Renal cortex interstitium (tissue), 15 donors: ENCODE data around the gene DEFB108B. TPM values are rescaled to one million over a fixed set of nuclear protein-coding genes. Genes with fewer than 3 reads are reported as not detected.
"Not testable (repeated sequence)": the region's sequence is repeated elsewhere in the genome, so short reads cannot be mapped to it uniquely, and the experiment has no call there.

Experiments used
- DNase-seq, 11 donors: peaks; one replicate each; pipeline ENCODE4 v3.0.0-alpha.2; 2013; ENCODE audit warnings: low read depth in 9 of 11, low spot score in 4 of 11; ENCODE audit errors: extremely low read depth in 1 of 11
- long read RNA-seq, 16 experiments: transcript quantifications; one replicate each; lab custom pipeline, GENCODE V29; 2026
- polyA plus RNA-seq, 3 donors: library from polyadenylated mRNA; unstranded; fragments of 120-200 nt; gene quantifications; one replicate each; pipeline ENCODE4 v1.2.1, GENCODE V29; 2013; ENCODE audit not compliant: insufficient read length in 3 of 3

The DEFB108B gene, protein sequence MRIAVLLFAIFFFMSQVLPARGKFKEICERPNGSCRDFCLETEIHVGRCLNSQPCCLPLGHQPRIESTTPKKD
- not detected for polyA plus RNA-seq
- long read RNA-seq, donor 1: 0 reads
- long read RNA-seq, donor 2: 0 reads
- long read RNA-seq, donor 3: 0 reads
- long read RNA-seq, donor 4: 0 reads
- long read RNA-seq, donor 5: 0 reads
- long read RNA-seq, donor 6: 0 reads
- long read RNA-seq, donor 7: 0 reads
- long read RNA-seq, donor 8: 0 reads
- long read RNA-seq, donor 9: 0 reads
- long read RNA-seq, donor 10: 0 reads
- long read RNA-seq, donor 11: 0 reads
- long read RNA-seq, donor 12: 0 reads
- long read RNA-seq, donor 13: 0 reads
- long read RNA-seq, donor 14: 0 reads
- long read RNA-seq, donor 15: 0 reads
- long read RNA-seq, donor 16: 0 reads

DNA sequence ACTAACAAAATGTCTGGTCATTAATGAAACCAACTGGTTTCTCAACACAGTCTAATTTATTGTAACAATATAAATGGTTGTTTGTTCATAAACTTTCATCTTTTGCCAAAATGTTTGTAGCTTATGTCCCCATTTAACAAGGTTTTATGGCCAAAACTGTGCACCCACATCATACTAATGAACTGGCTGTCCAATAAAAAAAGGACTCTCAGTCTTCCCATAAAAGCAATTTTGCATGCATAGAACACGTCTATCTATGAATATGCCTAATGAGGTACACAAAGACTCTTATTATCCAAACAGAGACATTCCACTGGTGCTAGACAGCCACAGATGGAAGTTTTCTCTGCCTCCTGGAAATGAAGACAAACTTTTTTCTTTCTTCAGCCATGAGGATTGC lies at the start of gene DEFB108B:
Gene DEFB108B, plus strand, starts transcription at position 390 of the 400 bp plus-strand sequence. Its CDS starts 0 bp downstream, at position 390.
- DNase-seq: not testable (repeated sequence)

DNA sequence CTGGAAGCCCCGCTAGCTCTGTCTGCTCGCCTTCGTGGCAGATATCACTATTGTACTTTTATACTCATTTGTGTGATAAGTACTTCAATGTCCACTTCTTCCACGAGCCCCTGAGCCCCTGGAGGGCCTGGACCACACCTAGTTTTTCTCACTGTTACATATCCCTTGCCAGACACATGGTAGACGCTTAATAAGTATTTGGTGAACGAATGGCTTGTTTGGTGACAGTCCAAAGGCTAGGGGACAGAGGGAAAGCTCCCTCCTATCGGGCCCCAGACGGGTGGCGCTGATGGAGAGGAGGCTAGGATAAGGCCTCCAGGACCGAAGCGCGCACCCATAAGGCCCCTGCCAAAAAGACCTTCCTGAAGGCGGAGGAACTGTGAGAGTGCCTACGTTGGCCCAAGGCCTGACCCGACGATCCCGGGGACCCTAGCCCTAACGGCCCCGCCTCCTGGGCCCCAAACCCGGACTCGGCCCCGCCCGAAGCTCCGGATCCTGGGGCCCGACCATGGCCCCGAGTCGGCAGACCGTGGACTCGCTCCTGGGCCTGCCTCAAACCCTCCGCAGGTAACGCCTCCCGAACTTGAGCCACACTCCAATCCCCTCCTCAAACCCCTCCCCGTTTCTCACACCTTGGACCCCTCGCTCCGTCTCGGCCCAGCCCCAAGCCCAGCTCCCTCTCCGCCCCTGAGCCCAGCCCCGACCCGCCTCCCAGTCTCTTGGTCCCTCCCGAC lies 46.7 kb upstream of the DEFB108B start:
- peak; percentile 47 to 87 (median 80) for DNase-seq

GRCh38 chr11:71786848-71787097 lies 46.2 kb upstream of the DEFB108B start:
- DNase-seq: peak in 8 of 11 donors; percentile 91 to 98 (median 97)

- peak in 9 of 11 donors; percentile 84 to 98 (median 90) for DNase-seq
Measured at GRCh38 chr11:71787098-71787823, 45.7 kb upstream of the DEFB108B start.

DNA sequence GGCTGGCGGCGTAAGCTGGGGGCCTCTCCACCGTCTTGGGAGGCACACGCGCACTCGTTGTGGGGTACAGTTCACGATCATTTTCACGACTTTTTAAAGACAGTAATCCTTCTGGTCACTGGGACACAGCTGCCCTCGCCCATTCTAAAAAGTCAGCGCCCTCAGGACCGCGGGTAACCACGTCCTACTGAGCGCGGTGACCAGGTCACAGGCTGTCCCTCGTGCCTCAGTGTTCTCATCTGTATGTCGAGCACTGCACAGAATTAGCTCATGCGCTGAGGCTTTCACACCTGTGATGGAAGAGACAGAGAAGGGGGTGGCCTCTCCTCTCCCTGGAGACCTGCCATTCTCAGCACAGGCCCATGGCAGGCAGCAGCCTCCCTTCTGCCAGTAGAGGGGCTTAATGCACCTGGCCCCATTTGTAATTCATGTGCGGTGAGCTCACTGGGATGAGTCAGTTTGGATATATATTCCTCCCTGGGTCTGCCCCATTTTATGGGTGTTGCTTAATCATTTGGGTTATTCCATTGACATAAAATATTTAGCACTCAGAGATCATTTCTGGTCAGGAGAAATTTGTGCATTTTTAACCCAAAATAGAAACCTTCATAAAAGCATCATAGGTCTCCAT lies 45.1 kb upstream of the DEFB108B start:
- DNase-seq: not testable (repeated sequence)

DNA sequence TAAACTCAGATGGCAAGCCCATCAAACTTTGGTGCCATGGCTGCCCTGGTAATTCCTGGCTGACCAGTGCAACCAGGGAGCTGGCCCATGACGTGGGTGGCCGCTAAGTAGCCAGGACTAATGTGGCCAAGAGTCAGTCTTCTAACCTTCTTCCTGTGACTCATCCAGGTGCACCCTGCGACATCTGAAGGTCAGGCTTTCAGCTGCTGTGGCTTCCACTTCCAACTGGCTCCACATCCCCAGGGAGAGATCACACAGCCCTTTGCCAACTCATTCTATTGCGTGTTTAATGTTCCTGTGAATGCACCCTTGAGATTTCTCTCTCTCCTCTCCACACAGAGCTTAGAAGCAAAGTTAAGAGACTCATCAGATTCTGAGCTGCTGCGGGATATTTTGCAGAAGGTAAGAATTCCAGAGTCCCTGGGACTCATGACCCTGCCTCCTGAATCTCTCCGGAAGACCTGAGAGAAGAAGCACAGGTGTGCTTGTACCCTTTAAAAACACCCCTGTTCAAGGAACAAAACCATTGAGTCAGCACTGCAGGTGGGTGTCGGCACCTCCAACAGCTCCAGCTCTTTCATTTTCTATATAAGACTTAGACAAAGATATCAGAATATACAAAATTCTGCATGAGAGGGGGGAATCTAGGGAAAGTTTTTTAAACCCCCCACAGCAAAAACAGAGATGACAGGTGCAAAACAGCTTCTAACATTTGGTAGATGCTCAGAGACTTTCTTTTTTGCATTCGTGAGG lies 43.4 kb upstream of the DEFB108B start:
- not testable (repeated sequence) for DNase-seq

- DNase-seq: not testable (repeated sequence)
Measured at GRCh38 chr11:71791111-71791510, 41.9 kb upstream of the DEFB108B start.

GRCh38 chr11:71792621-71793235 lies 40.3 kb upstream of the DEFB108B start:
- not testable (repeated sequence) for DNase-seq

DNA sequence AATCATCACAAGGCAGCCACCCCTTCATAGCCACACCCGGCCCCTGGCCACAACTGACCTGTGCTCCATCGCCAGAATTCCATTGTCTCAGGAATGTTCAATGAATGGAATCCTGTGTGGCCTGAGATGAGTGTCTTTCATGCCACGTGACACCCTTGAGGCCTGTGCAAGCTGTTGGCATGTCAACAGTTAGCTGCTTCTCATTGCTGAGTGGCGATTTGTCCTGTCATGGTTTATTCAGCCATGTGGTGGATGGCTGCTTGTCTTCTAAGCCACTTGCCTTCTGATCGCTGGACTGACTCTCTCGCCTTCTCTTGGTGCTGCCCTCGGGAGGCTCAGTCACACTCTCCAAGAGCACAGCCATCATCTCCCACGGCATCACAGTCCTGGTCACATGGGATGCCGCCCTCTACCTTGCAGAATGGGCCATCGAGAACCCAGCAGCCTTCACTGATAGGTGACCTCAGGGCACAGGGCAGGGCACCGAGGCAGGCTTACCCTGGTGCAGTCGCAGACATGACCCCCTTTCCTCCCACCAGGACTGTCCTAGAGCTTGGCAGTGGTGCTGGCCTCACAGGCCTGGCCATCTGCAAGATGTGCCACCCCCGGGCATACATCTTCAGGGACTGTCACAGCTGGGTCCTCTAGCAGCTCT lies 38.5 kb upstream of the DEFB108B start:
- DNase-seq: not testable (repeated sequence)

DNA sequence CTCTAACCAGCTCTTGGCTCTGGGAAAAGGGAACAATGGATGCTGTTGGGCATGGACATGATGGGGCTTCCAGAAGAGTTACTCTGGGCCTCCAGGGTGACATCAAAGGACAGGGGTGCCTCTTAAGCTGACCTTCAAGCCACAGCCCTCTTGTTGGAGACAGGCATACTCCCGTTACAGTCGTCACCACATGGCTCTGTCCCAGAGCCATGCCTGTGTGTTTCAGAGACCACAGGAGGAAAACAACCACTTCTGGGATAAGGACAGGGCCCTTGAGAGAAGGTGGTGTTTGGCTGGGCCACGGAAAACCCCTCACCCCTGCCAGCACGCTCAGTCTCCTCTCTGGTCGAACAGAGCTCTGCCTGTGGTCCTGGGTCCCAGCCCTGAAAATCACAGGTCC lies 37.8 kb upstream of the DEFB108B start:
- not testable (repeated sequence) for DNase-seq

DNA sequence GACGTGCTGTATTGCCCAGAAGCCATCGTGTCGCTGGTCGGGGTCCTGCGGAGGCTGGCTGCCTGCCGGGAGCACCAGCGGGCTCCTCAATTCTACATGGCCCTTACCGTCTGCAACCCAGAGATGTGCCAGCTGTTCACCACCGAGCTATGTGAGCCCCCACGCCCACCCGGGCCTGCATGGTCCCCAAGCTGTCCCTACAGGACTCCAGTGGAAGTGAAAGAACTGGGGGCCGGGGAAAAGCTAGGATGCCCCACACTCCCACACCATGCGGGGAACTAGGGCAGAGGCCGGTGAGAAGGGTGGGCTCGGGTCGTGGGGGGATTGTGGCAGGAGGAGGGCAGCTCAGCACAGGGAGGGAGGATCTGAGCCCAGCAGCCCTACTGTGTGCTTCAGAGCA lies 37.0 kb upstream of the DEFB108B start:
- DNase-seq: not testable (repeated sequence)

- DNase-seq: not testable (repeated sequence)
Measured at GRCh38 chr11:71796781-71797180, 36.2 kb upstream of the DEFB108B start.

DNA sequence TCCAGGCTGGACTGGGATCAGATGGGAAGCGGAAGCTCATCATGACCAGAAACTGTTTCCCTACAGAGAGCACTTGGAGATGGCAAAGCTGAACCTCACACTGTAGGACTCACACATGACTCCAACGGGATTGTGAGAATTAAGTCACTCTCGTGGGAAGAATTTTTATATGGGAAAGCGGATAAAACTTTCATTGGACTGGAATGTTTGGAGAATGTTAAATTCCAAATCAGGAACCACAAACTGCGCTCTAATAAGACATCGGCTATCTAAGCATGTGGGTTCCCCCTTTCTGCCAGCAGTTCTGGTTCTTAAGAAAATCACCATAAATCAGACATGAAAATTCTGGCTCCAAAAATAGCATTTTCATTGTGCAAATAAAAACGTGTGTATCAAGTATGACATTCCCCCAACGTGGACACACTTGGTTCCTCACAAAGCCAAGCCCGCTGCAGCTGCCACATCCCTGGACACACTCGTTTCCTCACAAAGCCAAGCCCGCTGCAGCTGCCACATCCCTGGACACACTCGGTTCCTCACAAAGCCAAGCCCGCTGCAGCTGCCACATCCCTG lies 33.4 kb upstream of the DEFB108B start:
- not testable (repeated sequence) for DNase-seq

DNA sequence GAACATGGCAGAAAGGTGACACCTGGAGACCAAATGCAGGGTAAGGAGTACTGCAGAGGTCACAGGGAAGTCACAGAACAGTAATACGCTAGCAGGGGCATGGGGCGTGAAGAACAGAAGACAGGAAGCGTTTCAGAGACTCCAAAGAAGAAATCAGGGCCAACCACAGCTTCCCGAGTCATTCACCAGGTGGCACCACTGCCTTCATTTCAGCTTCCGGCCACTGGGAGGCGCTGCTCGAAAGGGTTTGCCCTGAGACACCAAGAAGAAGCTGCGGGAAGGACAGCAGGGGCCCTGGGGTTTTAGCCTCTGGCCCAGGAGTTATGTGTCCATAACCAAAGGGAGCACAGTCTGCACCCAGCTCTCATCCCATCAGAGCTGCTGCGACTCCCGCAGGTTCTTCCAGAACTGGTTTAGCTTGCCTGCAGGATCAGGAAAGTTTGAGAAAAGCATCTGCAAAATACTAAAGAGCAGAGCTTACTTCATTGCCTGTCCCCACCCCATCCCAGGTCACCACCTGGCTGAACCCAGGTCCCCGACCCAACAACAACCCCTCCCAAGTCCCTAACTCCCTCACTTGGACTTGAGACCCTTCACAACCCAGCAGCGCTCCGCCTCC lies 32.6 kb upstream of the DEFB108B start:
- peak in 6 of 11 donors; percentile 20 to 59 (median 41) for DNase-seq

- not testable (repeated sequence) for DNase-seq
Measured at GRCh38 chr11:71801026-71801425, 32.0 kb upstream of the DEFB108B start.

DNA sequence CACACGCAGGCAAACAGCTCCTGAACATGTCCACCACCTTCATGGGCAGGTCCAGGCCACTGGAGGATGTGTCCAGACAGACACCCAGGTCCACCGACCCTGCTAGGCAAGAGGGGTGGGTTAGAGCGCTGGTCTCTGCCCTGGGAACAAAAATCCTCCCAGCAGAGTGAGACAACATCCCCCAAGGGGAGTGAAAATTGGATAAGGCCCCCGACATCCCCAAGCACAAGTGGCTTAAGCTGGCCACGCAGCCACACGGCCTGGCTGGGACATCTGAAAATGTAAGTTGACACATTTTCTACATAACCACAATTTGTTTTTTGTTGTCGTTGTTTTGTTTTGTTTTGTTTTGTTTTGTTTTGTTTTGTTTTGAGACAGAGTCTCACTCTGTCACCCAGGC lies 30.1 kb upstream of the DEFB108B start:
- not testable (repeated sequence) for DNase-seq
